Gastroesophageal sphincter (tissue), 4 donors: ENCODE results near the gene GATA3. TPM values are rescaled to one million over a fixed set of nuclear protein-coding genes. Genes with fewer than 3 reads are reported as not detected.

Source experiments
- ATAC-seq: fragments of 150-250 bp; one replicate; pipeline ENCODE4 v1.9.1; 2016; ENCODE audit warnings: mild to moderate bottlenecking, moderate library complexity
- H3K27ac ChIP-seq, 4 donors: fragments of 200-600 bp; sonication (generic) in 3 of 4; 1 replicate in 3 of 4; 2 replicates in 1 of 4; pipeline ENCODE4 v1.5.1; 2016 to 2019
- H3K27me3 ChIP-seq: fragments of 200-600 bp; sonication (generic); one replicate; pipeline ENCODE4 v1.5.1; 2019
- H3K36me3 ChIP-seq, 2 donors: fragments of 200-600 bp; sonication (generic); one replicate each; pipeline ENCODE4 v1.5.1; 2019; ENCODE audit warnings: control low read depth in 1 of 2
- H3K4me1 ChIP-seq, 3 donors: fragments of 200-600 bp; sonication (generic); 1 replicate in 2 of 3; 2 replicates in 1 of 3; pipeline ENCODE4 v1.5.1; 2016 to 2019; ENCODE audit warnings: control low read depth in 2 of 3
- H3K4me3 ChIP-seq, 2 donors: fragments of 200-600 bp; sonication (generic); one replicate each; pipeline ENCODE4 v1.5.1; 2019; ENCODE audit warnings: mild to moderate bottlenecking in 1 of 2, moderate library complexity in 1 of 2
- H3K9me3 ChIP-seq, 3 donors: fragments of 200-600 bp; sonication (generic); one replicate each; pipeline ENCODE4 v1.5.1; 2017 to 2019; ENCODE audit warnings: control low read depth in 2 of 3
- CTCF ChIP-seq, 4 experiments: fragments of 200-600 bp in 2 of 4; fragments of 450-650 bp in 2 of 4; sonication (generic) in 1 of 4; IDR thresholded peaks; one replicate each; pipeline ENCODE4 v1.5.1; 2017 to 2019; ENCODE audit warnings: antibody characterized with exemption in 4 of 4, mild to moderate bottlenecking in 2 of 4, moderate library complexity in 2 of 4
- EP300 ChIP-seq: sonication (generic); formaldehyde crosslinking; IDR thresholded peaks from one replicate; pipeline ENCODE4 v1.6.1; 2017; ENCODE audit warnings: antibody characterized with exemption, mild to moderate bottlenecking
- POLR2A ChIP-seq, 2 donors: fragments of 450-650 bp; IDR thresholded peaks; one replicate each; pipeline ENCODE4 v1.6.1; 2017; ENCODE audit warnings: antibody characterized with exemption in 2 of 2, mild to moderate bottlenecking in 2 of 2, moderate library complexity in 1 of 2
- POLR2AphosphoS5 ChIP-seq: sonication (generic); formaldehyde crosslinking; IDR thresholded peaks from one replicate; pipeline ENCODE4 v1.6.1; 2017; ENCODE audit warnings: antibody characterized with exemption
- whole genome bisulfite sequencing, 2 donors: methylation state at CpG; one replicate each; pipeline ENCODE4 v1.1.5; 2018; ENCODE audit warnings: low coverage in 1 of 2; 5-methylcytosine and 5-hydroxymethylcytosine counted together
- total RNA-seq, 4 donors: library from RNA; depleted of rRNA; stranded (reverse); fragments of >200 nt; gene quantifications; one replicate each; pipeline ENCODE4 v1.1.0, GENCODE V29; 2016

The GATA3 gene
- total RNA-seq, 4 donors from 2014 or later = 0.35 TPM; not detected in 3

GRCh38 chr10:8114741-8115617 lies 60.5 kb downstream of the GATA3 start:
- H3K27ac ChIP-seq = no peak overlapping the region
- ATAC-seq = no peak
- 76 to 100% methylated on average over 1 to 12 of the region's 13 CpGs for WGBS, 2 donors
- H3K9me3 ChIP-seq = no peaks in the 10 kb centered on the region
- no peak overlapping the region for H3K4me3 ChIP-seq
- TF ChIP-seq CTCF (IDR thresholded peaks at IDR 0.05) (no peak), EP300 (no peak), POLR2AphosphoS5 (no peak), POLR2A (IDR thresholded peaks at IDR 0.05) (no peak)
- H3K27me3 ChIP-seq = peaks cover 15% of the 10 kb centered on the region
- no peaks in the 10 kb centered on the region for H3K4me1 ChIP-seq
- H3K36me3 ChIP-seq = no peaks in the 10 kb centered on the region

- ATAC-seq = no peak
- 92 to 100% methylated on average over 1 to 3 of the region's 3 CpGs for WGBS, 2 donors
- Histone ChIP-seq H3K27ac (no peak overlapping the region), H3K9me3 (no peaks in the 10 kb centered on the region), H3K36me3 (no peaks in the 10 kb centered on the region), H3K4me3 (no peak overlapping the region), H3K27me3 (peaks cover 15% of the 10 kb centered on the region), H3K4me1 (no peaks in the 10 kb centered on the region)
- TF ChIP-seq POLR2AphosphoS5 (no peak), EP300 (no peak)
These were observed 61.1 kb downstream of the GATA3 start for GRCh38 chr10:8115618-8115980.

GRCh38 chr10:8116474-8116873 lies 62.0 kb downstream of the GATA3 start:
- no peak overlapping the region for H3K27ac ChIP-seq
- H3K36me3 ChIP-seq = no peaks in the 10 kb centered on the region
- H3K9me3 ChIP-seq = no peaks in the 10 kb centered on the region
- H3K27me3 ChIP-seq = peaks cover 15% of the 10 kb centered on the region
- no peak overlapping the region for H3K4me3 ChIP-seq
- ATAC-seq = no peak
- no peak for TF ChIP-seq POLR2A (IDR thresholded peaks at IDR 0.05)
- no peak for TF ChIP-seq EP300
- TF ChIP-seq CTCF (IDR thresholded peaks at IDR 0.05) = no peak
- no peak for TF ChIP-seq POLR2AphosphoS5
- 61% methylated on average over 2 of the region's 5 CpGs; no CpG with 5 or more reads in 1 of the 2 donors for WGBS, 2 donors
- H3K4me1 ChIP-seq = no peaks in the 10 kb centered on the region

- ATAC-seq = no peak
- H3K9me3 ChIP-seq = no peaks in the 10 kb centered on the region
- no peaks in the 10 kb centered on the region for H3K4me1 ChIP-seq
- H3K36me3 ChIP-seq = no peaks in the 10 kb centered on the region
- peaks cover 15% of the 10 kb centered on the region for H3K27me3 ChIP-seq
- no peak for TF ChIP-seq CTCF (IDR thresholded peaks at IDR 0.05)
- no peak for TF ChIP-seq POLR2A (IDR thresholded peaks at IDR 0.05)
- no peak for TF ChIP-seq EP300
- TF ChIP-seq POLR2AphosphoS5 = no peak
- WGBS, 2 donors = 43 to 69% methylated on average over 4 to 7 of the region's 12 CpGs
- no peak overlapping the region for H3K27ac ChIP-seq
- H3K4me3 ChIP-seq = no peak overlapping the region
These were observed 62.5 kb downstream of the GATA3 start for GRCh38 chr10:8116926-8117493.

- peaks cover 8% of the 10 kb centered on the region for H3K27me3 ChIP-seq
- no peaks in the 10 kb centered on the region for H3K9me3 ChIP-seq
- no peak overlapping the region for H3K4me3 ChIP-seq
- TF ChIP-seq POLR2AphosphoS5 (no peak), POLR2A (IDR thresholded peaks at IDR 0.05) (no peak), CTCF (IDR thresholded peaks at IDR 0.05) (no peak), EP300 (no peak)
- no peaks in the 10 kb centered on the region for H3K4me1 ChIP-seq
- ATAC-seq = no peak
- no peak overlapping the region for H3K27ac ChIP-seq
- 72 to 88% methylated on average over 10 to 12 of the region's 12 CpGs for WGBS, 2 donors
- H3K36me3 ChIP-seq = no peaks in the 10 kb centered on the region
These were observed 66.9 kb downstream of the GATA3 start for GRCh38 chr10:8121201-8121890.
